SJCRH30 (cell line): ENCODE results near the gene AXDND1. TPM values are rescaled to one million over a fixed set of nuclear protein-coding genes. Genes with fewer than 3 reads are reported as not detected.
"Not testable (repeated sequence)": the region's sequence is repeated elsewhere in the genome, so short reads cannot be mapped to it uniquely, and the experiment has no call there.

ENCODE experiments used
- DNase-seq, 2 experiments: peaks; one replicate each; pipeline ENCODE4 v3.0.0-alpha.2; 2015 to 2020
- H3K27ac ChIP-seq: fragments of 250-450 bp; sonication (Bioruptor Pico); 2 replicates; pipeline ENCODE4 v1.5.1; 2020; ENCODE audit warnings: mild to moderate bottlenecking, moderate library complexity
- H3K27me3 ChIP-seq: fragments of 250-450 bp; sonication (Bioruptor Pico); 2 replicates; pipeline ENCODE4 v1.5.1; 2020; ENCODE audit warnings: mild to moderate bottlenecking, moderate library complexity
- H3K36me3 ChIP-seq: fragments of 250-450 bp; sonication (Bioruptor Pico); 2 replicates; pipeline ENCODE4 v1.5.1; 2020; ENCODE audit warnings: mild to moderate bottlenecking, moderate library complexity
- H3K4me1 ChIP-seq: fragments of 250-450 bp; sonication (Bioruptor Pico); 2 replicates; pipeline ENCODE4 v1.5.1; 2020; ENCODE audit warnings: mild to moderate bottlenecking, moderate library complexity
- H3K4me3 ChIP-seq: fragments of 250-450 bp; sonication (Bioruptor Pico); 2 replicates; pipeline ENCODE4 v1.5.1; 2020; ENCODE audit warnings: mild to moderate bottlenecking, moderate library complexity
- H3K9me3 ChIP-seq: fragments of 250-450 bp; sonication (Bioruptor Pico); replicated peaks from 2 replicates; pipeline ENCODE4 v1.5.1; 2020; ENCODE audit warnings: mild to moderate bottlenecking, moderate library complexity
- total RNA-seq: library from RNA; depleted of rRNA; stranded (reverse); fragments of >200 nt; shearing (Covaris generic); gene quantifications from 2 replicates; pipeline ENCODE4 v1.2.3, GENCODE V29; 2014

Gene AXDND1
- total RNA-seq, 1 experiment from 2014 or later = 0.14 TPM

GRCh38 chr1:179417760-179418159, 52.0 kb downstream of the AXDND1 start:
- H3K4me3 ChIP-seq, DNase-seq, H3K36me3 ChIP-seq, H3K27me3 ChIP-seq, H3K27ac ChIP-seq, H3K9me3 ChIP-seq, H3K4me1 ChIP-seq: not testable (repeated sequence)

GRCh38 chr1:179418706-179419105, 52.9 kb downstream of the AXDND1 start:
- not testable (repeated sequence) for H3K4me3 ChIP-seq, H3K27me3 ChIP-seq, H3K27ac ChIP-seq, H3K9me3 ChIP-seq, H3K4me1 ChIP-seq, DNase-seq, H3K36me3 ChIP-seq

GRCh38 chr1:179424610-179425009, 58.8 kb downstream of the AXDND1 start:
- H3K4me1 ChIP-seq = no peaks in the 10 kb centered on the region
- no peaks in the 10 kb centered on the region for H3K36me3 ChIP-seq
- H3K27ac ChIP-seq = no peak overlapping the region
- no peaks in the 10 kb centered on the region for H3K9me3 ChIP-seq
- H3K4me3 ChIP-seq = no peak overlapping the region
- no peak for DNase-seq
- H3K27me3 ChIP-seq = no peaks in the 10 kb centered on the region

- Histone ChIP-seq H3K36me3 (no peaks in the 10 kb centered on the region), H3K4me3 (no peak overlapping the region), H3K27me3 (no peaks in the 10 kb centered on the region), H3K27ac (no peak overlapping the region), H3K4me1 (no peaks in the 10 kb centered on the region), H3K9me3 (no peaks in the 10 kb centered on the region)
- no peak for DNase-seq
These were observed 59.4 kb downstream of the AXDND1 start for GRCh38 chr1:179425186-179425585.

GRCh38 chr1:179437171-179437570, 71.4 kb downstream of the AXDND1 start:
- Histone ChIP-seq H3K4me1 (no peaks in the 10 kb centered on the region), H3K36me3 (no peaks in the 10 kb centered on the region)
- no peak for DNase-seq

GRCh38 chr1:179439646-179440045, 73.9 kb downstream of the AXDND1 start:
- H3K4me3 ChIP-seq = not testable (repeated sequence)

More at GRCh38 chr1:179437171-179437570, 71.4 kb downstream of the AXDND1 start:
- Histone ChIP-seq H3K4me3 (no peak overlapping the region), H3K27me3 (no peaks in the 10 kb centered on the region), H3K9me3 (no peaks in the 10 kb centered on the region), H3K27ac (no peak overlapping the region)

GRCh38 chr1:179440301-179440700, 74.5 kb downstream of the AXDND1 start:
- not testable (repeated sequence) for H3K4me3 ChIP-seq, H3K27me3 ChIP-seq, H3K4me1 ChIP-seq, DNase-seq, H3K27ac ChIP-seq, H3K9me3 ChIP-seq, H3K36me3 ChIP-seq

More at GRCh38 chr1:179439646-179440045, 73.9 kb downstream of the AXDND1 start:
- DNase-seq, H3K4me1 ChIP-seq, H3K9me3 ChIP-seq, H3K27me3 ChIP-seq, H3K36me3 ChIP-seq, H3K27ac ChIP-seq: not testable (repeated sequence)

- no peak overlapping the region for H3K27ac ChIP-seq
- no peak for DNase-seq
- no peaks in the 10 kb centered on the region for H3K27me3 ChIP-seq
- H3K36me3 ChIP-seq = no peaks in the 10 kb centered on the region
- no peaks in the 10 kb centered on the region for H3K9me3 ChIP-seq
- H3K4me3 ChIP-seq = no peak overlapping the region
- H3K4me1 ChIP-seq = no peaks in the 10 kb centered on the region
These were observed 75.2 kb downstream of the AXDND1 start for GRCh38 chr1:179440971-179441370.

- H3K27ac ChIP-seq = no peak overlapping the region
- H3K9me3 ChIP-seq = no peaks in the 10 kb centered on the region
- no peaks in the 10 kb centered on the region for H3K27me3 ChIP-seq
- H3K4me3 ChIP-seq = no peak overlapping the region
- H3K36me3 ChIP-seq = no peaks in the 10 kb centered on the region
- no peaks in the 10 kb centered on the region for H3K4me1 ChIP-seq
- no peak for DNase-seq
These were observed 75.7 kb downstream of the AXDND1 start for GRCh38 chr1:179441501-179441900.

- H3K27me3 ChIP-seq = not testable (repeated sequence)
These were observed 77.1 kb downstream of the AXDND1 start for GRCh38 chr1:179442846-179443245.

GRCh38 chr1:179445593-179445992, 79.8 kb downstream of the AXDND1 start:
- no peaks in the 10 kb centered on the region for H3K9me3 ChIP-seq
- no peaks in the 10 kb centered on the region for H3K36me3 ChIP-seq
- H3K27me3 ChIP-seq = no peaks in the 10 kb centered on the region; the same call in 1 of the 2 replicates
- no peak for DNase-seq
- no peak overlapping the region for H3K27ac ChIP-seq
- H3K4me3 ChIP-seq = no peak overlapping the region
- no peaks in the 10 kb centered on the region for H3K4me1 ChIP-seq

More at GRCh38 chr1:179442846-179443245, 77.1 kb downstream of the AXDND1 start:
- H3K9me3 ChIP-seq, H3K27ac ChIP-seq, H3K4me1 ChIP-seq, H3K4me3 ChIP-seq, DNase-seq, H3K36me3 ChIP-seq: not testable (repeated sequence)

GRCh38 chr1:179447489-179447888, 81.7 kb downstream of the AXDND1 start:
- H3K4me3 ChIP-seq = no peak overlapping the region
- no peaks in the 10 kb centered on the region; the same call in 1 of the 2 replicates for H3K27me3 ChIP-seq
- H3K9me3 ChIP-seq = no peaks in the 10 kb centered on the region
- peak; percentile 9 to 32 for DNase-seq
- H3K4me1 ChIP-seq = no peaks in the 10 kb centered on the region
- no peaks in the 10 kb centered on the region for H3K36me3 ChIP-seq
- no peak overlapping the region for H3K27ac ChIP-seq

GRCh38 chr1:179448437-179449149, 82.8 kb downstream of the AXDND1 start:
- H3K9me3 ChIP-seq = no peaks in the 10 kb centered on the region
- no peak overlapping the region for H3K4me3 ChIP-seq
- H3K27ac ChIP-seq = no peak overlapping the region
- no peaks in the 10 kb centered on the region for H3K36me3 ChIP-seq
- H3K4me1 ChIP-seq = no peaks in the 10 kb centered on the region
- DNase-seq = no peak
- no peaks in the 10 kb centered on the region; the same call in 1 of the 2 replicates for H3K27me3 ChIP-seq

- DNase-seq, H3K36me3 ChIP-seq: not testable (repeated sequence)
These were observed 93.9 kb downstream of the AXDND1 start for GRCh38 chr1:179459606-179460206.

GRCh38 chr1:179465661-179466060, 99.9 kb downstream of the AXDND1 start:
- H3K36me3 ChIP-seq, H3K9me3 ChIP-seq, H3K4me3 ChIP-seq, DNase-seq, H3K27ac ChIP-seq, H3K4me1 ChIP-seq, H3K27me3 ChIP-seq: not testable (repeated sequence)

More at GRCh38 chr1:179459606-179460206, 93.9 kb downstream of the AXDND1 start:
- H3K9me3 ChIP-seq, H3K4me3 ChIP-seq, H3K4me1 ChIP-seq, H3K27me3 ChIP-seq, H3K27ac ChIP-seq: not testable (repeated sequence)

GRCh38 chr1:179474713-179475112, 108.9 kb downstream of the AXDND1 start:
- Histone ChIP-seq H3K36me3 (no peaks in the 10 kb centered on the region), H3K27ac (no peak overlapping the region), H3K9me3 (no peaks in the 10 kb centered on the region; the same call in 1 of the 2 replicates), H3K27me3 (no peaks in the 10 kb centered on the region), H3K4me3 (no peak overlapping the region), H3K4me1 (no peaks in the 10 kb centered on the region)
- no peak for DNase-seq
